B cell (primary cell): ENCODE results near the gene FADS1. TPM values are rescaled to one million over a fixed set of nuclear protein-coding genes. Genes with fewer than 3 reads are reported as not detected.

Experiments used
- ATAC-seq: fragments of 200-7000 bp; cut with Tn5 transposase; one replicate; pipeline ENCODE4 v1.10.0; 2021; ENCODE audit warnings: low read depth, mild to moderate bottlenecking, moderate number of reproducible peaks, moderate library complexity
- CTCF ChIA-PET: fragments of 350-600 bp; sonication (Branson Sonifier 250); formaldehyde crosslinking; loops from one replicate; lab custom pipeline; 2021; ENCODE audit warnings: antibody characterized with exemption, inconsistent platforms; lab: Charles Lee
- POLR2A ChIA-PET: fragments of 350-600 bp; sonication (Branson Sonifier 250); formaldehyde crosslinking; loops from one replicate; lab custom pipeline; 2021; ENCODE audit warnings: antibody characterized with exemption; lab: Charles Lee
- DNase-seq: peaks from one replicate; pipeline ENCODE4 v3.0.0; 2013
- H2AFZ ChIP-seq: 2 replicates; pipeline ENCODE4 v1.6.1; 2012; ENCODE audit warnings: mild to moderate bottlenecking, low read depth, low read length; ENCODE audit not compliant: insufficient read depth, poor library complexity, severe bottlenecking
- H3K27ac ChIP-seq, 2 donors: 1 replicate in 1 of 2; 2 replicates in 1 of 2; pipeline ENCODE4 v1.5.1; 2012 to 2013; ENCODE audit warnings: low read length in 2 of 2, mild to moderate bottlenecking in 2 of 2, moderate library complexity in 1 of 2
- H3K27me3 ChIP-seq, 4 experiments: fragments of 200-600 bp in 1 of 4; sonication (generic) in 1 of 4; replicated peaks in 1 of 4; 1 replicate in 2 of 4; 2 replicates in 2 of 4; pipeline versions ENCODE4 v1.6.1 to v1.7.0; 2013 to 2016; ENCODE audit warnings: low read length in 3 of 4, mild to moderate bottlenecking in 2 of 4, mixed read lengths in 1 of 4, moderate library complexity in 1 of 4; ENCODE audit not compliant: insufficient read depth in 4 of 4, control insufficient read depth in 3 of 4; ENCODE audit errors: control extremely low read depth in 1 of 4
- H3K36me3 ChIP-seq, 2 experiments: replicated peaks in 1 of 2; 1 replicate in 1 of 2; 2 replicates in 1 of 2; pipeline versions ENCODE4 v1.6.1 to v1.7.1; 2013; ENCODE audit warnings: low read length in 1 of 2; ENCODE audit not compliant: insufficient read depth in 2 of 2, control insufficient read depth in 1 of 2; ENCODE audit errors: control extremely low read depth in 1 of 2, extremely low read depth in 1 of 2
- H3K4me1 ChIP-seq, 2 donors: fragments of 200-600 bp in 1 of 2; sonication (generic) in 1 of 2; 1 replicate in 1 of 2; 2 replicates in 1 of 2; pipeline versions ENCODE4 v1.5.1 to v1.6.1; 2013 to 2017; ENCODE audit warnings: low read length in 2 of 2; ENCODE audit not compliant: control insufficient read depth in 2 of 2, insufficient read depth in 2 of 2
- H3K4me2 ChIP-seq: replicated peaks from 2 replicates; pipeline ENCODE3; 2012; ENCODE audit warnings: mild to moderate bottlenecking, low read depth, low read length; ENCODE audit not compliant: poor library complexity, severe bottlenecking
- H3K4me3 ChIP-seq, 5 experiments: fragments of 200-600 bp in 1 of 5; sonication (generic) in 1 of 5; 1 replicate in 3 of 5; 2 replicates in 2 of 5; pipeline versions ENCODE4 v1.5.1 to v1.7.0; 2011 to 2016; ENCODE audit warnings: low read length in 4 of 5, mild to moderate bottlenecking in 4 of 5, low read depth in 2 of 5, control low read depth in 1 of 5, moderate library complexity in 1 of 5; ENCODE audit not compliant: insufficient read depth in 1 of 5; ENCODE audit errors: control extremely low read depth in 1 of 5, extremely low read depth in 1 of 5
- H3K79me2 ChIP-seq: fragments of 200-600 bp; sonication (generic); one replicate; pipeline ENCODE4 v1.6.0; 2016; ENCODE audit warnings: low read length; ENCODE audit not compliant: control insufficient read depth, insufficient read depth
- H3K9ac ChIP-seq: fragments of 200-600 bp; sonication (generic); 2 replicates; pipeline ENCODE4 v1.6.1; 2017; ENCODE audit warnings: mild to moderate bottlenecking, low read length, moderate library complexity
- H3K9me3 ChIP-seq, 3 donors: one replicate each; pipeline versions ENCODE4 v1.6.1 to v1.7.1; 2013; ENCODE audit warnings: low read length in 2 of 3; ENCODE audit not compliant: control insufficient read depth in 2 of 3, insufficient read depth in 1 of 3; ENCODE audit errors: control extremely low read depth in 1 of 3
- H4K20me1 ChIP-seq: 2 replicates; pipeline ENCODE4 v1.6.0; 2012; ENCODE audit warnings: mild to moderate bottlenecking, low read length; ENCODE audit not compliant: insufficient read depth, control insufficient read depth, poor library complexity, severe bottlenecking
- H3K27ac Mint-ChIP-seq: one replicate; pipeline ENCODE4 v1.8.0; 2021; ENCODE audit warnings: mixed read lengths
- H3K27me3 Mint-ChIP-seq: one replicate; pipeline ENCODE4 v1.8.0; 2021; ENCODE audit warnings: mixed read lengths
- H3K4me1 Mint-ChIP-seq: one replicate; pipeline ENCODE4 v1.8.0; 2021; ENCODE audit warnings: mixed read lengths
- H3K4me3 Mint-ChIP-seq: one replicate; pipeline ENCODE4 v1.8.0; 2021; ENCODE audit warnings: mixed read lengths
- H3K9me3 Mint-ChIP-seq: one replicate; pipeline ENCODE4 v1.8.0; 2022; ENCODE audit warnings: mixed read lengths; ENCODE audit not compliant: insufficient read depth
- CTCF ChIP-seq: fragments of 200-600 bp; IDR thresholded peaks from one replicate; pipeline ENCODE4 v1.8.0; 2022; ENCODE audit warnings: antibody characterized with exemption, mild to moderate bottlenecking
- EZH2 ChIP-seq: IDR thresholded peaks from 2 replicates; pipeline ENCODE4 v1.6.1; 2012; ENCODE audit warnings: borderline replicate concordance, low read depth, mild to moderate bottlenecking, moderate library complexity, low read length; ENCODE audit not compliant: insufficient read depth, poor library complexity, severe bottlenecking
- WGBS: methylation state at CpG from one replicate; pipeline ENCODE4 v1.1.5; 2013; ENCODE audit warnings: missing lambda C conversion rate; ENCODE audit not compliant: insufficient coverage; 5-methylcytosine and 5-hydroxymethylcytosine counted together
- intact Hi-C: fragments of 100-400 bp; cut with micrococcal nuclease; formaldehyde crosslinking; loops from one replicate; pipeline ENCODE4 v1.10.0; 2022
- polyA plus RNA-seq: library from polyadenylated mRNA; depleted of rRNA; stranded (reverse); fragments of >200 nt; gene quantifications from 2 replicates; pipeline ENCODE4 v1.2.3, GENCODE V29; 2012
- total RNA-seq, 2 donors: library from RNA; stranded (reverse); fragments of 120-200 nt in 1 of 2; gene quantifications; 1 replicate in 1 of 2; 2 replicates in 1 of 2; pipeline versions ENCODE4 v1.2.3 to v1.2.4, GENCODE V29; 2013 to 2022

FADS1 gene
- total and polyA plus RNA-seq, 2 donors (not counting 1 experiment from before 2014, with no cell fraction given) = 0.39 to 15.6 TPM

- POLR2A ChIA-PET = interaction anchor here (1.0 to 2.0 kb wide), 4 partner anchors 10 to 151 kb away, joined by 4 to 9 read pairs (median 6); partner anchors contain the start of gene FTH1
- under 1% methylated on average over 61 of the region's 69 CpGs for WGBS
Measured at GRCh38 chr11:61815790-61816735, 740 bp downstream of the FADS1 start.

More at GRCh38 chr11:61815790-61816735, 740 bp downstream of the FADS1 start:
- peak overlapping the region; percentile 83 for H3K27ac Mint-ChIP-seq
- TF ChIP-seq EZH2 (no peak), CTCF (no peak)
- H3K4me1 Mint-ChIP-seq = peaks cover 15% of the 10 kb centered on the region
- Histone ChIP-seq H3K4me1 (peaks cover 9 to 24% of the 10 kb centered on the region in 2 donors), H3K9me3 (peaks cover 0 to 6% (median 0%) of the 10 kb centered on the region in 3 donors), H3K4me2 (peak overlapping the region; percentile 100), H2AFZ (peak overlapping the region; percentile 94), H3K79me2 (no peaks in the 10 kb centered on the region), H3K4me3 (peak overlapping the region; percentile 56 to 77 (median 70)), H3K9ac (peak overlapping the region; percentile 84), H4K20me1 (no peaks in the 10 kb centered on the region), H3K27ac (peak overlapping the region in 1 of 2 donors; percentile 17), H3K27me3 (peaks cover 0 to 17% (median 4%) of the 10 kb centered on the region in 4 experiments), H3K36me3 (no peaks in the 10 kb centered on the region)
- CTCF ChIA-PET = interaction anchor here (0.6 to 6.1 kb wide), 13 partner anchors 12 to 290 kb away, joined by 3 to 77 read pairs (median 8); partner anchors contain the start of gene FADS2
- DNase-seq (peak; percentile 69), ATAC-seq (peak; percentile 53)
- H3K4me3 Mint-ChIP-seq = peak overlapping the region; percentile 96
- no peaks in the 10 kb centered on the region for H3K9me3 Mint-ChIP-seq
- intact Hi-C loops = loop anchor here (1.0 to 5.0 kb wide), 4 partner anchors 11 to 306 kb away; partner anchors contain the start of genes FADS3 and INCENP
- H3K27me3 Mint-ChIP-seq = no peaks in the 10 kb centered on the region
